ENCODE measurements around the gene SPAG5. TPM values are rescaled to one million over a fixed set of nuclear protein-coding genes. Genes with fewer than 3 reads are reported as not detected.

The SPAG5 gene
- polyA plus RNA-seq, 1 donor from 2014 or later: 19.9 TPM

DNA sequence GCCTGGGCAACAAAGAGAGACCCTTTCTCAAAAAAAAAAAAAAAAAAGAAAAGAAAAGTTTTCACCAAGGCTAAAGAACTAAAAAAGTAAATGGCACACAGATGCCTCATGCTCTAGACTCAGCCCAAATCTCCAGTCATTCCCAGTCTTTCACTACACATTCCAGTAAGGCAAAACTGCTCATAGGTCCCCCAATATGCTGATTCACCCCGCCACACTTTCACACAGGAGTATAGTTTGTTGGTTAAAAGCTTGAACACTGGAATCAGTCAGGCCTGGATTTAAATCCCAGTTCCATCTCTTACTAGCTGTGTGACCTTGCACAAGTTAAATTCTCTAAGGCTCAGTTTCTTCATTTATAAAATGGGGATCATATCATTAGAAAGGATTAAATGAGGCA lies 29.4 kb downstream of the SPAG5 start:
- Histone ChIP-seq H3K27ac (ENCODE audit: low read length) (no peak overlapping the region), H3K9me2 (ENCODE audit: insufficient read depth, low read length) (no peaks in the 10 kb centered on the region), H3F3A (ENCODE audit: insufficient read depth, low read length, poor library complexity, severe bottlenecking) (no peaks in the 10 kb centered on the region), H4K20me1 (ENCODE audit: insufficient read depth) (no peaks in the 10 kb centered on the region), H3K9me3 (ENCODE audit: low read length) (no peaks in the 10 kb centered on the region), H3K79me2 (replicated peaks; ENCODE audit: insufficient read depth, low read length) (peaks cover 16% of the 10 kb centered on the region), H3K4me2 (ENCODE audit: low read length) (no peak overlapping the region), H3K4me3 (ENCODE audit: low read length) (peak overlapping the region; percentile 100), H3K27me3 (ENCODE audit: insufficient read depth, low read depth, low read length) (no peaks in the 10 kb centered on the region), H3K9ac (ENCODE audit: low read length) (no peak overlapping the region), H2AFZ (ENCODE audit: low read depth, low read length) (no peak overlapping the region), H3K36me3 (ENCODE audit: insufficient read depth, low read length) (no peaks in the 10 kb centered on the region)
- TF ChIP-seq MXI1 (conservative IDR thresholded peaks at IDR 0.05; ENCODE audit: poor library complexity, severe bottlenecking): no peak
- TF ChIP-seq TAF1 (IDR thresholded peaks at IDR 0.05; ENCODE audit: low read depth): no peak
- TF ChIP-seq RAD21 (conservative IDR thresholded peaks at IDR 0.05): no peak
- TF ChIP-seq EP300 (conservative IDR thresholded peaks at IDR 0.05; ENCODE audit: poor library complexity, severe bottlenecking): no peak
- no peak for TF ChIP-seq SMC3 (conservative IDR thresholded peaks at IDR 0.05; ENCODE audit: poor library complexity)
- no peak for TF ChIP-seq EZH2 (IDR thresholded peaks at IDR 0.05; ENCODE audit: borderline replicate concordance, insufficient read depth, low read length, poor library complexity, severe bottlenecking)
- no peak for TF ChIP-seq POLR2AphosphoS5 (IDR thresholded peaks at IDR 0.05)
- TF ChIP-seq, protein P1, sequence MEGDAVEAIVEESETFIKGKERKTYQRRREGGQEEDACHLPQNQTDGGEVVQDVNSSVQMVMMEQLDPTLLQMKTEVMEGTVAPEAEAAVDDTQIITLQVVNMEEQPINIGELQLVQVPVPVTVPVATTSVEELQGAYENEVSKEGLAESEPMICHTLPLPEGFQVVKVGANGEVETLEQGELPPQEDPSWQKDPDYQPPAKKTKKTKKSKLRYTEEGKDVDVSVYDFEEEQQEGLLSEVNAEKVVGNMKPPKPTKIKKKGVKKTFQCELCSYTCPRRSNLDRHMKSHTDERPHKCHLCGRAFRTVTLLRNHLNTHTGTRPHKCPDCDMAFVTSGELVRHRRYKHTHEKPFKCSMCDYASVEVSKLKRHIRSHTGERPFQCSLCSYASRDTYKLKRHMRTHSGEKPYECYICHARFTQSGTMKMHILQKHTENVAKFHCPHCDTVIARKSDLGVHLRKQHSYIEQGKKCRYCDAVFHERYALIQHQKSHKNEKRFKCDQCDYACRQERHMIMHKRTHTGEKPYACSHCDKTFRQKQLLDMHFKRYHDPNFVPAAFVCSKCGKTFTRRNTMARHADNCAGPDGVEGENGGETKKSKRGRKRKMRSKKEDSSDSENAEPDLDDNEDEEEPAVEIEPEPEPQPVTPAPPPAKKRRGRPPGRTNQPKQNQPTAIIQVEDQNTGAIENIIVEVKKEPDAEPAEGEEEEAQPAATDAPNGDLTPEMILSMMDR (IDR thresholded peaks at IDR 0.05; ENCODE audit: poor library complexity, severe bottlenecking): no peak
- TF ChIP-seq, protein P2, sequence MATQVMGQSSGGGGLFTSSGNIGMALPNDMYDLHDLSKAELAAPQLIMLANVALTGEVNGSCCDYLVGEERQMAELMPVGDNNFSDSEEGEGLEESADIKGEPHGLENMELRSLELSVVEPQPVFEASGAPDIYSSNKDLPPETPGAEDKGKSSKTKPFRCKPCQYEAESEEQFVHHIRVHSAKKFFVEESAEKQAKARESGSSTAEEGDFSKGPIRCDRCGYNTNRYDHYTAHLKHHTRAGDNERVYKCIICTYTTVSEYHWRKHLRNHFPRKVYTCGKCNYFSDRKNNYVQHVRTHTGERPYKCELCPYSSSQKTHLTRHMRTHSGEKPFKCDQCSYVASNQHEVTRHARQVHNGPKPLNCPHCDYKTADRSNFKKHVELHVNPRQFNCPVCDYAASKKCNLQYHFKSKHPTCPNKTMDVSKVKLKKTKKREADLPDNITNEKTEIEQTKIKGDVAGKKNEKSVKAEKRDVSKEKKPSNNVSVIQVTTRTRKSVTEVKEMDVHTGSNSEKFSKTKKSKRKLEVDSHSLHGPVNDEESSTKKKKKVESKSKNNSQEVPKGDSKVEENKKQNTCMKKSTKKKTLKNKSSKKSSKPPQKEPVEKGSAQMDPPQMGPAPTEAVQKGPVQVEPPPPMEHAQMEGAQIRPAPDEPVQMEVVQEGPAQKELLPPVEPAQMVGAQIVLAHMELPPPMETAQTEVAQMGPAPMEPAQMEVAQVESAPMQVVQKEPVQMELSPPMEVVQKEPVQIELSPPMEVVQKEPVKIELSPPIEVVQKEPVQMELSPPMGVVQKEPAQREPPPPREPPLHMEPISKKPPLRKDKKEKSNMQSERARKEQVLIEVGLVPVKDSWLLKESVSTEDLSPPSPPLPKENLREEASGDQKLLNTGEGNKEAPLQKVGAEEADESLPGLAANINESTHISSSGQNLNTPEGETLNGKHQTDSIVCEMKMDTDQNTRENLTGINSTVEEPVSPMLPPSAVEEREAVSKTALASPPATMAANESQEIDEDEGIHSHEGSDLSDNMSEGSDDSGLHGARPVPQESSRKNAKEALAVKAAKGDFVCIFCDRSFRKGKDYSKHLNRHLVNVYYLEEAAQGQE (IDR thresholded peaks at IDR 0.05; ENCODE audit: borderline replicate concordance): no peak

DNA sequence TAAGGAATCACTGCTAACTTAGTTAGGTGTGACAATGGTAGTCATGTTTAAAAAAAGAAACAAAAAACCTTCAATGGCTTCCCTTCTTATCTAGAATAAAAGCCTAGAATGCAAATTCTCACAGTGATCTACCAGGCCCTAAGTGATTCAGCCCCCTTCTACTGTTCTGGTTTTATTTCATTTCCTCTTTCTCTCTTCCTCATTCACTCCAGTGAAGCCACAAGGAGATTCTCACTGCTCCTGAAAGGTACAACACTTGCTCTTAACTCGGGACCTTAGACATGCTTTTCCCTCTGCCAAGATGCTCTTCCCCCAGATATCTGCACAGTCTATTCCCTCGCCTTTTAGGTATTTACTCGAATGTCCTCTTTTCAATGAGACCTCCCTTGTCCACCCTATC lies 31.2 kb downstream of the SPAG5 start:
- Histone ChIP-seq H4K20me1 (ENCODE audit: insufficient read depth) (no peaks in the 10 kb centered on the region), H3K4me3 (ENCODE audit: low read length) (no peak overlapping the region), H3K9me2 (ENCODE audit: insufficient read depth, low read length) (no peaks in the 10 kb centered on the region), H2AFZ (ENCODE audit: low read depth, low read length) (no peak overlapping the region), H3K9me3 (ENCODE audit: low read length) (no peaks in the 10 kb centered on the region), H3K79me2 (replicated peaks; ENCODE audit: insufficient read depth, low read length) (peaks cover 16% of the 10 kb centered on the region), H3K4me2 (ENCODE audit: low read length) (no peak overlapping the region), H3K9ac (ENCODE audit: low read length) (no peak overlapping the region), H3K27me3 (ENCODE audit: insufficient read depth, low read depth, low read length) (no peaks in the 10 kb centered on the region), H3K27ac (ENCODE audit: low read length) (no peak overlapping the region), H3F3A (ENCODE audit: insufficient read depth, low read length, poor library complexity, severe bottlenecking) (no peaks in the 10 kb centered on the region), H3K36me3 (ENCODE audit: insufficient read depth, low read length) (no peaks in the 10 kb centered on the region)
- TF ChIP-seq TAF1 (IDR thresholded peaks at IDR 0.05; ENCODE audit: low read depth) (no peak), EP300 (conservative IDR thresholded peaks at IDR 0.05; ENCODE audit: poor library complexity, severe bottlenecking) (no peak)

DNA sequence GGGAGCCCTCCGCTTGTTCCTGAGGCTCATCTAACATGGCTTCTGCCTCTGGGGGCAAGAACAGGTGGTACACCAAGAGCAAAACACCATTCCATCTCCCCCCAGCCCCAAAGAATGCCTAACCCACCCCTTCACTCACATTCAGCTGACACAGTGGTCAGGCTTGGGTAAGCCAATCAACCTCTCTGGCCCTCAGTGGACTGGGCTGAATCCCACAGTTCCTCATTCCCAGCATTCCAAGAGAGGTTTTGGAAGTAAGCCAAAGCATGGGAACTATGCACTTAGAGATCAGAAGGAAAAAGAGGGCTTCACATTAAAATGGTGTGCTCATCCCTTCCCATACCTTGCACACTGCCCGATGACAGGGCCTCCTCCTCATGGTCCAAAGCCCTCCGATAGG lies 35.4 kb downstream of the SPAG5 start:
- Histone ChIP-seq H3K36me3 (ENCODE audit: insufficient read depth, low read length) (no peaks in the 10 kb centered on the region), H3K9me2 (ENCODE audit: insufficient read depth, low read length) (no peaks in the 10 kb centered on the region)

More for the DNA sequence above, 35.4 kb downstream of the SPAG5 start:
- Histone ChIP-seq H3K9ac (ENCODE audit: low read length) (no peak overlapping the region), H3K27ac (ENCODE audit: low read length) (no peak overlapping the region), H3K4me2 (ENCODE audit: low read length) (no peak overlapping the region), H3K4me3 (ENCODE audit: low read length) (no peak overlapping the region), H3F3A (ENCODE audit: insufficient read depth, low read length, poor library complexity, severe bottlenecking) (no peaks in the 10 kb centered on the region), H3K9me3 (ENCODE audit: low read length) (no peaks in the 10 kb centered on the region), H2AFZ (ENCODE audit: low read depth, low read length) (no peak overlapping the region), H3K79me2 (replicated peaks; ENCODE audit: insufficient read depth, low read length) (peaks cover 2% of the 10 kb centered on the region), H4K20me1 (ENCODE audit: insufficient read depth) (no peaks in the 10 kb centered on the region), H3K27me3 (ENCODE audit: insufficient read depth, low read depth, low read length) (no peaks in the 10 kb centered on the region)
- TF ChIP-seq SMC3 (conservative IDR thresholded peaks at IDR 0.05; ENCODE audit: poor library complexity): no peak
- TF ChIP-seq MXI1 (conservative IDR thresholded peaks at IDR 0.05; ENCODE audit: poor library complexity, severe bottlenecking): no peak
- no peak for TF ChIP-seq EP300 (conservative IDR thresholded peaks at IDR 0.05; ENCODE audit: poor library complexity, severe bottlenecking)
- TF ChIP-seq, protein P1 (IDR thresholded peaks at IDR 0.05; ENCODE audit: poor library complexity, severe bottlenecking): no peak
- no peak for TF ChIP-seq EZH2 (IDR thresholded peaks at IDR 0.05; ENCODE audit: borderline replicate concordance, insufficient read depth, low read length, poor library complexity, severe bottlenecking)
- TF ChIP-seq, protein P2 (IDR thresholded peaks at IDR 0.05; ENCODE audit: borderline replicate concordance): no peak
- TF ChIP-seq POLR2AphosphoS5 (IDR thresholded peaks at IDR 0.05): no peak
- TF ChIP-seq TAF1 (IDR thresholded peaks at IDR 0.05; ENCODE audit: low read depth): no peak
- TF ChIP-seq RAD21 (conservative IDR thresholded peaks at IDR 0.05): no peak
